H9 (cell line): ENCODE measurements around the gene NRG2. TPM values are rescaled to one million over a fixed set of nuclear protein-coding genes. Genes with fewer than 3 reads are reported as not detected.

Experiments
- DNase-seq: peaks from one replicate; pipeline ENCODE4 v3.0.0-alpha.2; 2017
- H2AFZ ChIP-seq: one replicate; pipeline ENCODE4 v1.6.1; 2013; ENCODE audit warnings: mild to moderate bottlenecking, low read length, control low read depth, moderate library complexity
- H2AK5ac ChIP-seq: 2 replicates; pipeline ENCODE4 v1.6.1; 2013; ENCODE audit warnings: low read length, control low read depth, mixed read lengths; ENCODE audit not compliant: insufficient read length
- H2BK120ac ChIP-seq: one replicate; pipeline ENCODE4 v1.6.1; 2013; ENCODE audit warnings: low read depth, mild to moderate bottlenecking, low read length, control low read depth, inconsistent platforms; ENCODE audit not compliant: poor library complexity, severe bottlenecking
- H2BK12ac ChIP-seq: 2 replicates; pipeline ENCODE4 v1.6.1; 2013; ENCODE audit warnings: low read length, control low read depth, mixed read lengths, low read depth; ENCODE audit not compliant: insufficient read length
- H2BK15ac ChIP-seq: 2 replicates; pipeline ENCODE4 v1.6.1; 2013; ENCODE audit warnings: low read depth, low read length, control low read depth
- H2BK20ac ChIP-seq: one replicate; pipeline ENCODE4 v1.6.1; 2013; ENCODE audit warnings: low read depth, mild to moderate bottlenecking, low read length, control low read depth, inconsistent platforms; ENCODE audit not compliant: poor library complexity, severe bottlenecking
- H2BK5ac ChIP-seq: 2 replicates; pipeline ENCODE4 v1.6.1; 2013; ENCODE audit warnings: low read length, control low read depth, mixed read lengths; ENCODE audit not compliant: insufficient read length
- H3K14ac ChIP-seq: 2 replicates; pipeline ENCODE4 v1.6.1; 2013; ENCODE audit warnings: low read length, control low read depth; ENCODE audit not compliant: insufficient read depth
- H3K18ac ChIP-seq: 2 replicates; pipeline ENCODE4 v1.6.1; 2013; ENCODE audit warnings: low read depth, mild to moderate bottlenecking, mixed read lengths, low read length, control low read depth; ENCODE audit not compliant: insufficient read length
- H3K23ac ChIP-seq: 2 replicates; pipeline ENCODE4 v1.6.1; 2013; ENCODE audit warnings: low read length, control low read depth, mixed read lengths, low read depth; ENCODE audit not compliant: insufficient read length
- H3K23me2 ChIP-seq: 2 replicates; pipeline ENCODE4 v1.6.1; 2013; ENCODE audit warnings: low read depth, mild to moderate bottlenecking, mixed read lengths, low read length, control low read depth; ENCODE audit not compliant: insufficient read length, poor library complexity, severe bottlenecking
- H3K27ac ChIP-seq: 2 replicates; pipeline ENCODE4 v1.5.1; 2013; ENCODE audit warnings: low read length, control low read depth, mixed read lengths, low read depth; ENCODE audit not compliant: insufficient read length
- H3K27me3 ChIP-seq: 2 replicates; pipeline ENCODE4 v1.6.1; 2013; ENCODE audit warnings: low read length, control low read depth, inconsistent platforms; ENCODE audit not compliant: insufficient read depth
- H3K4ac ChIP-seq: 2 replicates; pipeline ENCODE4 v1.6.1; 2013; ENCODE audit warnings: low read depth, mild to moderate bottlenecking, control low read depth, inconsistent platforms, low read length, moderate library complexity
- H3K4me1 ChIP-seq: 2 replicates; pipeline ENCODE4 v1.6.1; 2013; ENCODE audit warnings: low read length, control low read depth, inconsistent platforms; ENCODE audit not compliant: insufficient read depth
- H3K4me2 ChIP-seq: 2 replicates; pipeline ENCODE4 v1.6.1; 2013; ENCODE audit warnings: low read length, control low read depth, mixed read lengths; ENCODE audit not compliant: insufficient read length, insufficient read depth
- H3K56ac ChIP-seq: 2 replicates; pipeline ENCODE4 v1.6.1; 2013; ENCODE audit warnings: low read depth, mild to moderate bottlenecking, mixed read lengths, low read length, control low read depth; ENCODE audit not compliant: insufficient read length
- H3K79me1 ChIP-seq: 2 replicates; pipeline ENCODE4 v1.6.1; 2013; ENCODE audit warnings: low read depth, mild to moderate bottlenecking, moderate library complexity, low read length, control low read depth, inconsistent platforms; ENCODE audit not compliant: insufficient read depth, poor library complexity, severe bottlenecking
- H3K79me2 ChIP-seq: 2 replicates; pipeline ENCODE4 v1.6.1; 2013; ENCODE audit warnings: low read length, control low read depth, inconsistent platforms; ENCODE audit not compliant: insufficient read depth
- H3K9ac ChIP-seq: 2 replicates; pipeline ENCODE4 v1.6.1; 2013; ENCODE audit warnings: low read length, control low read depth, mixed read lengths; ENCODE audit not compliant: insufficient read length; ENCODE audit errors: extremely low read depth
- H3K9me3 ChIP-seq: one replicate; pipeline ENCODE4 v1.6.1; 2013; ENCODE audit warnings: low read depth, low read length, inconsistent platforms; ENCODE audit not compliant: control insufficient read depth
- H3T11ph ChIP-seq: one replicate; pipeline ENCODE4 v1.6.1; 2013; ENCODE audit warnings: mild to moderate bottlenecking, low read length, control low read depth, inconsistent platforms
- H4K20me1 ChIP-seq: one replicate; pipeline ENCODE4 v1.6.1; 2013; ENCODE audit not compliant: control insufficient read depth, insufficient read length, insufficient read depth
- H4K5ac ChIP-seq: 2 replicates; pipeline ENCODE4 v1.6.1; 2013; ENCODE audit warnings: low read depth, mild to moderate bottlenecking, mixed read lengths, low read length, control low read depth; ENCODE audit not compliant: insufficient read length
- H4K8ac ChIP-seq: replicated peaks from 2 replicates; pipeline ENCODE4 v1.6.1; 2013; ENCODE audit warnings: low read length, control low read depth, mixed read lengths, low read depth; ENCODE audit not compliant: insufficient read length
- H4K91ac ChIP-seq: 2 replicates; pipeline ENCODE4 v1.6.1; 2013; ENCODE audit warnings: low read depth, mild to moderate bottlenecking, moderate library complexity, mixed read lengths, low read length, control low read depth; ENCODE audit not compliant: insufficient read length
- H3K27ac Mint-ChIP-seq, 3 experiments: 2 replicates in 2 of 3; 3 replicates in 1 of 3; pipeline ENCODE4 v1.8.0; 2020 to 2021; ENCODE audit warnings: mixed read lengths in 3 of 3, mild to moderate bottlenecking in 1 of 3, moderate library complexity in 1 of 3
- H3K27me3 Mint-ChIP-seq: 2 replicates; pipeline ENCODE4 v1.8.0; 2021; ENCODE audit warnings: low read depth, mild to moderate bottlenecking, moderate library complexity, mixed read lengths
- H3K36me3 Mint-ChIP-seq, 3 experiments: 2 replicates in 2 of 3; 3 replicates in 1 of 3; pipeline ENCODE4 v1.8.0; 2020 to 2021; ENCODE audit warnings: low read depth in 3 of 3, mixed read lengths in 3 of 3; ENCODE audit not compliant: insufficient read depth in 1 of 3
- H3K4me1 Mint-ChIP-seq, 2 experiments: 2 replicates each; pipeline ENCODE4 v1.8.0; 2020; ENCODE audit warnings: mixed read lengths in 2 of 2
- H3K4me3 Mint-ChIP-seq, 2 experiments: 2 replicates in 1 of 2; 3 replicates in 1 of 2; pipeline ENCODE4 v1.8.0; 2020 to 2021; ENCODE audit warnings: mild to moderate bottlenecking in 2 of 2, mixed read lengths in 2 of 2, moderate library complexity in 1 of 2
- H3K9me3 Mint-ChIP-seq, 2 experiments: 2 replicates in 1 of 2; 3 replicates in 1 of 2; pipeline ENCODE4 v1.8.0; 2020; ENCODE audit warnings: mild to moderate bottlenecking in 2 of 2, mixed read lengths in 2 of 2, moderate library complexity in 1 of 2
- whole genome bisulfite sequencing: extraction: QIAGEN DNeasy Blood & Tissue Kit; methylation state at CpG from one replicate; pipeline ENCODE4 v1.1.7; 2013; ENCODE audit warnings: missing lambda C conversion rate, low lambda C conversion rate, mixed read lengths; ENCODE audit not compliant: insufficient read length; ENCODE audit errors: extremely low coverage; 5-methylcytosine and 5-hydroxymethylcytosine counted together
- total RNA-seq: library from RNA; stranded (reverse); gene quantifications from 2 replicates; pipeline ENCODE4 v1.2.1, GENCODE V29; 2021
- TF ChIP-seq, protein P1 (sequence below): fragments of 200-600 bp; sonication (generic); conservative IDR thresholded peaks from 3 replicates; pipeline ENCODE4 v1.8.0; 2021; ENCODE audit warnings: antibody characterized with exemption, mild to moderate bottlenecking

The NRG2 gene
- total RNA-seq, 1 experiment from 2014 or later: not detected

DNA sequence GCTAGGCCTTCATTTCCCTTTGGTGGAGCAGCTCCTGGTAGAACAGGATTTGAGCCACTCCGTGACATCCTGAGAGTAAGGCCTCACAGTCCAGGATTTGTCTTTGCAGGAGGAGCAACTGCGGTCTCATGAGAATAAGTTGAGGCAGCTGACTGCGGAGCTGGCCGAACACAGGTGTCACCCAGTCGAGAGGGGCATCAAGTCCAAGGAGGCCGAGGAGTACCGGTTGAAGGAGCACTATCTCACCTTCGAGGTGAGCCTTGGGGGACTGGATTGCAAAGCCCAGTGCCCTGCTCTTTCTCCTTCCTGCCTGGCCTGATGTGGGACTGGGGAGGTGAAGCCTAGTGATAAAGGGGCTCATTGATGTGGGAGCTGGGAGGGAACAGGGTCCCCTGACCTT lies 203.2 kb downstream of the NRG2 start:
- Histone ChIP-seq H3K9ac (no peak overlapping the region), H3K14ac (no peak overlapping the region), H4K20me1 (peaks cover 2% of the 10 kb centered on the region), H2AFZ (no peak overlapping the region), H3K23ac (no peak overlapping the region), H3K79me1 (no peaks in the 10 kb centered on the region), H2BK12ac (no peak overlapping the region), H3K4me1 (no peaks in the 10 kb centered on the region), H4K5ac (no peak overlapping the region), H3K18ac (no peak overlapping the region), H2BK15ac (no peak overlapping the region), H4K91ac (no peak overlapping the region), H3K9me3 (no peaks in the 10 kb centered on the region), H2BK5ac (no peak overlapping the region), H3K4ac (no peak overlapping the region), H4K8ac (no peak overlapping the region), H2BK20ac (no peak overlapping the region), H3T11ph (no peak overlapping the region), H3K56ac (no peak overlapping the region), H3K4me2 (no peak overlapping the region), H2BK120ac (no peak overlapping the region), H3K79me2 (no peaks in the 10 kb centered on the region), H3K23me2 (no peaks in the 10 kb centered on the region), H3K27ac (no peak overlapping the region), H2AK5ac (no peak overlapping the region), H3K27me3 (no peaks in the 10 kb centered on the region; the same call in 1 of the 2 replicates)
- no peaks in the 10 kb centered on the region for H3K9me3 Mint-ChIP-seq
- H3K27ac Mint-ChIP-seq: no peak overlapping the region
- no peak for DNase-seq
- H3K4me1 Mint-ChIP-seq: peaks cover 3 to 5% of the 10 kb centered on the region in 2 experiments
- H3K36me3 Mint-ChIP-seq: no peaks in the 10 kb centered on the region
- no CpG with 5 or more reads among the region's 8 CpGs for WGBS
- H3K27me3 Mint-ChIP-seq: peaks cover 37% of the 10 kb centered on the region
- no peak overlapping the region for H3K4me3 Mint-ChIP-seq
- TF ChIP-seq, protein P1, sequence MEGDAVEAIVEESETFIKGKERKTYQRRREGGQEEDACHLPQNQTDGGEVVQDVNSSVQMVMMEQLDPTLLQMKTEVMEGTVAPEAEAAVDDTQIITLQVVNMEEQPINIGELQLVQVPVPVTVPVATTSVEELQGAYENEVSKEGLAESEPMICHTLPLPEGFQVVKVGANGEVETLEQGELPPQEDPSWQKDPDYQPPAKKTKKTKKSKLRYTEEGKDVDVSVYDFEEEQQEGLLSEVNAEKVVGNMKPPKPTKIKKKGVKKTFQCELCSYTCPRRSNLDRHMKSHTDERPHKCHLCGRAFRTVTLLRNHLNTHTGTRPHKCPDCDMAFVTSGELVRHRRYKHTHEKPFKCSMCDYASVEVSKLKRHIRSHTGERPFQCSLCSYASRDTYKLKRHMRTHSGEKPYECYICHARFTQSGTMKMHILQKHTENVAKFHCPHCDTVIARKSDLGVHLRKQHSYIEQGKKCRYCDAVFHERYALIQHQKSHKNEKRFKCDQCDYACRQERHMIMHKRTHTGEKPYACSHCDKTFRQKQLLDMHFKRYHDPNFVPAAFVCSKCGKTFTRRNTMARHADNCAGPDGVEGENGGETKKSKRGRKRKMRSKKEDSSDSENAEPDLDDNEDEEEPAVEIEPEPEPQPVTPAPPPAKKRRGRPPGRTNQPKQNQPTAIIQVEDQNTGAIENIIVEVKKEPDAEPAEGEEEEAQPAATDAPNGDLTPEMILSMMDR: no peak
